ENCODE data around the gene NPY4R.
"Not testable (repeated sequence)": the region's sequence is repeated elsewhere in the genome, so short reads cannot be mapped to it uniquely, and the experiment has no call there.

The NPY4R gene

GRCh38 chr10:46451365-46451764 is 14.4 kb downstream of the NPY4R start:
- not testable (repeated sequence) for DNase-seq

- DNase-seq: not testable (repeated sequence)
These were observed 14.9 kb downstream of the NPY4R start for GRCh38 chr10:46450829-46451228.

GRCh38 chr10:46447439-46447838 is 18.3 kb downstream of the NPY4R start:
- not testable (repeated sequence) for DNase-seq

DNA sequence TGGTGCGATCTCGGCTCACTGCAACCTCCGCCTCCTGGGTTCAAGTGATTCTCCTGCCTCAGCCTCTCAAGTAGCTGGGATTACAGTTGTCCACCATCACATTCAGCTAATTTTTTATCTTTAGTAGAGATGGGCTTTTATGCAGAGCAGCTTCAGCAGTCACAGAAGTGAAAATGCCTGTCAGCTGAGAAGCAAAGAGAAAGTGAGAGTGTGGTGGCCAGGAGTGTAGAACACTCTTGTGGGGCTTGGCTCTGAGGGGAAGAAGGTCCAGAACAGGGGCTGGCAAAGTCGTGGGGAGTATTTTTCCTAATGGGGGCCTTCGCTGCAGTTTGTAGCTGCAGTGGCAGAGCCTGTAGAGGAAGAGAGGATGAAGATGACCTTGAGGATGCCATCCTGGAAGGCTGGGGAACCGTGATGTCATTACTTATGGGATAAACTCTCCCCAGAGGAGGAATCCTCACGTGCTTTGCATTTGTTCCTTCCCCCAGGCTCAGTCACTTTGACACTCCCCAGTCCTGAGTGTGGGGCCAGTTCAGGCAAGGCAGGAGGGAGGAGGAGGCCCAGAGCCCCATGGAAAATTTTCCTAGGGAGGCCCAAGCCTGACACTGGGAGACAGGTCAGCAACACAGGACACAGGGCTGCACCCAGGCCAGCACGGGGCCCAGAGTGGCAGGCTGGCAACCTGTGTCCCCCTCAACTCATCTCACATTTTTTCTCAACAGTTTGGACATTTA is 20.2 kb downstream of the NPY4R start:
- DNase-seq: not testable (repeated sequence)

DNA sequence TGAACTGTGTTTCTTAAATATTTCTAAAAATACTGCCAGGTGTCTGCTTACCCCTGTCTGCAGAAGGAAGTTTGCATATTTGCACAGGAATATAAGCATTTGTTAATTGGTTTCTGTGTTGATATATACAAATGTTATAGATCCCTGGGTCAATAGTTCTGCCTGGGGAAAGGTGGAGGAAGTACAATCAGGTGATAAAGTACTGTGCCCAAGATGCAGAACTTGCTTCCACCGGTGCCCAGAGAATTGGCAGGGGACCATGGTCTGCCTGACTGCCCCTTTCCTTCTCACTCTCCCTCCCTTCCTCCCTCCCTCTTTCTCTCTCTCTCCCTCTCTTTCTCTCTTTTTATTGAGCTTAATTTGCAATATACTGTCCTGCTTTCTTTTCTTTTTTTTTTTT is 22.3 kb downstream of the NPY4R start:
- not testable (repeated sequence) for DNase-seq

DNA sequence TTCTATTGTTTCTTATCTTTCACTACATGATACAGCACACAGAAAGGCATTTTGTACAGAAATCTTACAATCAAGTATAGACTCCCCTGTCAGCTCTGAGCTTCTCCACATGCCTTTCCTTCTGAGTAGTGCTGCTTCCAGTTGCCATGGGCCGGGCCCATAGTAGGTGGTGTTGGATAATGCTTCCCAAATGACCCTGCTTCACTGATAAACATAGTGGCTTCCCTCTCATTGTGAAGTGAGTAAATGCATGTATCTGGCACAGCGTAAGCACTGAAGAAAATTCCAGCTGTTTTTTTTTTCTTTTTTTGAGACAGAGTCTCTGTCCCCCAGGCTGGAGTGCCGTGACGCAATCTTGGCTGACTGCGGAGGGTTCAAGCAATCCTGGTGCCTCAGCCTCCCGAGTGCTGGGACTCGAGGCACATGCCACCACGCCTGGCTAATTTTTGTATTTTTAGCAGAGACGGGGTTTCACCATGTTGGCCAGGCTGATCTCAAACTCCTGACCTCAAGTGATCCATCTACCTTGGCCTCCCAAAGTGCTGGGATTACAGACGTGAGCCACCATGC is 23.0 kb downstream of the NPY4R start:
- not testable (repeated sequence) for DNase-seq

GRCh38 chr10:46441837-46442278 is 23.9 kb downstream of the NPY4R start:
- not testable (repeated sequence) for DNase-seq

- not testable (repeated sequence) for DNase-seq
These were observed 24.8 kb downstream of the NPY4R start for GRCh38 chr10:46440942-46441341.

- DNase-seq: not testable (repeated sequence)
These were observed 42.2 kb downstream of the NPY4R start for GRCh38 chr10:46423550-46423949.

- not testable (repeated sequence) for DNase-seq
These were observed 46.0 kb downstream of the NPY4R start for GRCh38 chr10:46419570-46420379.

DNA sequence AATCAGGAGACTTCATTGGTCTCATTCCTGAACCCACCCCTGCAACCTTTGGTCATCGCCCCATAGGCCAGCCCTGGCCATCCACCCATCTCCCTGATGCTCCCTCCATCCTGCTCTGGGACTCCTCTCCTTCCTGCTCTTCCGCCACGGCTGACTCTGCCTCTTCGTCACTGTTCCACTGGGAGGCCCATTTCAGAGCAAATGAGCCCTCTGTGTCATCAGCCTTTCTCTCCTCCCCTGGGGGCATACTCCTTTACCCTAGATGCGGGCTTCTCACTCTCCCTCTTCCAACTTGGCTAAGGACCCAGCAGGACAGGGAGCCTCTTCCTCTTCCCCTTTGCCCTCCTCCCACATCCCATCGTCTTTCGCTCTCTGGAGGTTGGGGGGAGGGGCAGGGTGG is 47.5 kb downstream of the NPY4R start:
- not testable (repeated sequence) for DNase-seq

DNA sequence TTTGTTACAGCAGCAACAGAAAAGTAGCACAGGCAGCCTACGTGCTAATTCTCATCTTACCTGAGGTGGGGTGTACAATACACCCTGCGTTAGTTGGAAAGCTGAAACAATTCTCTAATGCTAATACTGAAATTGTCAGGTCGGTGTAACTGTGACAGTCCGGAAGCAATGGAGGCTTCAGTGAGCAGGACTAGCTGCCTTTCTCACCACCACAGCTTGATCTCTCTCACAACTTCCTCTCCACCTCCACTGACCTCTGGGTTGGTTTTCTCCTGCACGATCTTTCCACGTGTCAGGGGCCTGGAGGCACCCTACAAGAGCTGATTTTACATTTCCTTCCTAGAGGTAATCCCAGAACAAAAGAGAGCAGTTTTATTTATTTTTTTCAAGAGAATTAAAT is 50.5 kb downstream of the NPY4R start:
- not testable (repeated sequence) for DNase-seq

DNA sequence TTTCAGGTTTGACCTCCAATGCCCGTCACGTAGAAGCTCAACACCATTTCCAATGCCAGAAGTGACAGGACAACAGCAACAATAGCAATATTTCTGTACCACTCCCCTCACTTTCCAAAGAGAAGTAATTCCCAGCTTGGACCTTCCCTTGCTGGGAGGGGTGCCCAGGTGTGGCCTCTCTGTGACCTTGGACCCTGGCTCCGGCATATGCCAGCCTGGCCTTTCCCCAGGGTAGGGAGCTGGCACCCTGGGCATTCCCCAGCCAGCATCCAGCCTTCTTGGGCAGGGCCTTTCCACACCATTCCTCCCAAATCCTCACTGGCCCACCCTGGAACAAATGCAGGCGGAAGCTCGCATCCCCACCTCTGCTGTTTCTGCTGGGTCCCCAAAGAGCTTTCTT is 53.1 kb downstream of the NPY4R start:
- not testable (repeated sequence) for DNase-seq

GRCh38 chr10:46411123-46411522 is 54.6 kb downstream of the NPY4R start:
- DNase-seq: not testable (repeated sequence)
